IMR-90 (cell line): Measurements from ENCODE around the gene PASD1. TPM values are rescaled to one million over a fixed set of nuclear protein-coding genes. Genes with fewer than 3 reads are reported as not detected.

ENCODE experiments used
- ATAC-seq: fragments of 200-7000 bp; cut with Tn5 transposase; 2 replicates; pipeline ENCODE4 v1.9.1; 2020; ENCODE audit warnings: low read depth, mild to moderate bottlenecking, moderate library complexity
- BruUV-seq: library from RNA; stranded (reverse); fragments of 400-500 nt; replicated peaks from 2 replicates; lab custom pipeline; 2021; lab: Mats Ljungman, UMichigan
- CTCF ChIA-PET: fragments of 300-600 bp; formaldehyde crosslinking; extraction: SDS; loops from one replicate; lab custom pipeline; 2021; ENCODE audit warnings: antibody characterized with exemption; lab: Yijun Ruan, JAX
- POLR2A ChIA-PET: fragments of 300-600 bp; sonication (Branson Sonifier 250); formaldehyde crosslinking; loops from one replicate; lab custom pipeline; 2022; ENCODE audit warnings: antibody characterized with exemption; ENCODE audit not compliant: unreplicated experiment; lab: Charles Lee
- DNase-seq: peaks from one replicate; pipeline ENCODE4 v3.0.0; 2013
- H2AFZ ChIP-seq: replicated peaks from 2 replicates; pipeline ENCODE3; 2013; ENCODE audit warnings: low read length, mild to moderate bottlenecking; ENCODE audit not compliant: poor library complexity
- H2AK5ac ChIP-seq: 2 replicates; pipeline ENCODE4 v1.6.1; 2013; ENCODE audit warnings: low read depth, low read length, inconsistent platforms
- H2AK9ac ChIP-seq: replicated peaks from 2 replicates; pipeline ENCODE3; 2013; ENCODE audit warnings: mild to moderate bottlenecking, low read depth, low read length, moderate library complexity; ENCODE audit not compliant: poor library complexity
- H2BK120ac ChIP-seq: 2 replicates; pipeline ENCODE4 v1.6.1; 2013; ENCODE audit warnings: low read depth, low read length, inconsistent platforms
- H2BK15ac ChIP-seq: 3 replicates; pipeline ENCODE4 v1.6.1; 2013; ENCODE audit warnings: low read depth, low read length, inconsistent platforms
- H2BK20ac ChIP-seq: 2 replicates; pipeline ENCODE4 v1.6.1; 2013; ENCODE audit warnings: low read depth, mild to moderate bottlenecking, inconsistent platforms, low read length, moderate library complexity
- H2BK5ac ChIP-seq: 2 replicates; pipeline ENCODE4 v1.6.1; 2013; ENCODE audit warnings: mild to moderate bottlenecking, low read depth, low read length, inconsistent platforms; ENCODE audit not compliant: poor library complexity, severe bottlenecking
- H3K14ac ChIP-seq: replicated peaks from 2 replicates; pipeline ENCODE4 v1.6.1; 2013; ENCODE audit warnings: low read depth, low read length, inconsistent platforms
- H3K18ac ChIP-seq: 2 replicates; pipeline ENCODE4 v1.6.1; 2013; ENCODE audit warnings: low read depth, low read length, control low read depth
- H3K23ac ChIP-seq: 2 replicates; pipeline ENCODE4 v1.6.1; 2013; ENCODE audit warnings: low read depth, low read length, inconsistent platforms
- H3K27ac ChIP-seq: 2 replicates; pipeline ENCODE4 v1.5.1; 2013; ENCODE audit warnings: mild to moderate bottlenecking, control low read depth, low read length; ENCODE audit not compliant: insufficient read depth
- H3K27me3 ChIP-seq: 2 replicates; pipeline ENCODE4 v1.6.1; 2013; ENCODE audit warnings: low read length; ENCODE audit not compliant: control insufficient read depth, insufficient read depth
- H3K36me3 ChIP-seq: 2 replicates; pipeline ENCODE4 v1.6.1; 2013; ENCODE audit warnings: low read length, mixed read lengths; ENCODE audit not compliant: control insufficient read depth, insufficient read depth
- H3K4ac ChIP-seq: 2 replicates; pipeline ENCODE4 v1.6.1; 2013; ENCODE audit warnings: low read depth, low read length, inconsistent platforms
- H3K4me1 ChIP-seq: 2 replicates; pipeline ENCODE4 v1.6.1; 2013; ENCODE audit warnings: low read length, mixed read lengths; ENCODE audit not compliant: control insufficient read depth, insufficient read depth
- H3K4me2 ChIP-seq: 2 replicates; pipeline ENCODE4 v1.6.1; 2013; ENCODE audit warnings: low read depth, mild to moderate bottlenecking, control low read depth, low read length, moderate library complexity
- H3K4me3 ChIP-seq: 2 replicates; pipeline ENCODE4 v1.5.1; 2013; ENCODE audit warnings: low read depth, mild to moderate bottlenecking, control low read depth, low read length, moderate library complexity; ENCODE audit not compliant: insufficient read depth
- H3K56ac ChIP-seq: 2 replicates; pipeline ENCODE4 v1.6.1; 2013; ENCODE audit warnings: low read length, inconsistent platforms; ENCODE audit not compliant: insufficient read depth; ENCODE audit errors: extremely low read depth
- H3K79me1 ChIP-seq, 2 experiments: 2 replicates each; pipeline ENCODE4 v1.6.1; 2013; ENCODE audit warnings: low read length in 2 of 2, inconsistent platforms in 1 of 2, low read depth in 1 of 2
- H3K9ac ChIP-seq: 2 replicates; pipeline ENCODE4 v1.6.1; 2013; ENCODE audit warnings: low read depth, low read length, control low read depth
- H3K9me1 ChIP-seq: 2 replicates; pipeline ENCODE4 v1.6.1; 2013; ENCODE audit warnings: low read length, inconsistent platforms; ENCODE audit not compliant: insufficient read depth
- H3K9me3 ChIP-seq: 2 replicates; pipeline ENCODE4 v1.6.1; 2013; ENCODE audit warnings: low read length; ENCODE audit not compliant: control insufficient read depth, insufficient read depth
- H4K20me1 ChIP-seq: 2 replicates; pipeline ENCODE4 v1.6.1; 2013; ENCODE audit warnings: low read length, inconsistent platforms; ENCODE audit not compliant: insufficient read depth
- H4K5ac ChIP-seq: 2 replicates; pipeline ENCODE4 v1.6.1; 2013; ENCODE audit warnings: mild to moderate bottlenecking, low read depth, low read length, control low read depth
- H4K8ac ChIP-seq, 2 experiments: 2 replicates each; pipeline ENCODE4 v1.6.1; 2013; ENCODE audit warnings: low read depth in 2 of 2, low read length in 2 of 2, control low read depth in 1 of 2, inconsistent platforms in 1 of 2
- H4K91ac ChIP-seq: 2 replicates; pipeline ENCODE4 v1.6.1; 2013; ENCODE audit warnings: low read depth, low read length, inconsistent platforms; ENCODE audit not compliant: insufficient read depth
- BHLHE40 ChIP-seq: fragments of 150-350 bp; IDR thresholded peaks from 2 replicates; pipeline ENCODE4 v1.6.1; 2016; ENCODE audit warnings: mild to moderate bottlenecking, low read depth, low read length
- CEBPB ChIP-seq: IDR thresholded peaks from 2 replicates; pipeline ENCODE4 v1.6.1; 2012; ENCODE audit warnings: low read depth, low read length, improper control_type of control experiment
- CHD1 ChIP-seq: IDR thresholded peaks from 2 replicates; pipeline ENCODE4 v1.6.1; 2012; ENCODE audit warnings: low read depth, low read length, improper control_type of control experiment
- CTCF ChIP-seq: conservative IDR thresholded peaks from 2 replicates; pipeline ENCODE4 v1.5.1; 2012; ENCODE audit warnings: mild to moderate bottlenecking, low read depth, low read length, improper control_type of control experiment
- FOS ChIP-seq: fragments of 150-350 bp; IDR thresholded peaks from 2 replicates; pipeline ENCODE4 v1.6.1; 2016; ENCODE audit warnings: low read depth, low read length
- MAFK ChIP-seq: IDR thresholded peaks from 2 replicates; pipeline ENCODE4 v1.6.1; 2012; ENCODE audit warnings: low read depth, low read length, improper control_type of control experiment
- POLR2A ChIP-seq: IDR thresholded peaks from 2 replicates; pipeline ENCODE4 v1.6.1; 2012; ENCODE audit warnings: mild to moderate bottlenecking, low read depth, low read length
- RAD21 ChIP-seq: IDR thresholded peaks from 2 replicates; pipeline ENCODE4 v1.6.1; 2012; ENCODE audit warnings: low read length, improper control_type of control experiment
- SMC3 ChIP-seq: fragments of 150-350 bp; IDR thresholded peaks from 2 replicates; pipeline ENCODE4 v1.6.1; 2016; ENCODE audit warnings: low read depth, mild to moderate bottlenecking, antibody characterized with exemption, low read length, moderate library complexity
- WGBS, 2 experiments: methylation state at CpG; one replicate each; pipeline versions ENCODE4 v1.1.5 to v1.1.7; 2013; ENCODE audit warnings: missing lambda C conversion rate in 2 of 2; ENCODE audit not compliant: insufficient read length in 1 of 2; ENCODE audit errors: extremely low coverage in 2 of 2; 5-methylcytosine and 5-hydroxymethylcytosine counted together
- dilution Hi-C: fragments of 300-500 bp; cut with HindIII; formaldehyde crosslinking; loops from one replicate; pipeline ENCODE4 v1.14.3; 2018; ENCODE audit warnings: low sequenced_read_pairs; ENCODE audit not compliant: unreplicated experiment
- in situ Hi-C: fragments of 300-500 bp; cut with MboI; formaldehyde crosslinking; loops from 3 replicates; pipeline ENCODE4 v1.14.3; 2019; ENCODE audit warnings: low sequenced_read_pairs, inconsistent platforms, mixed read lengths
- intact Hi-C: fragments of 100-400 bp; cut with micrococcal nuclease; formaldehyde crosslinking; loops from 2 replicates; pipeline ENCODE4 v1.10.0; 2022
- polyA plus RNA-seq, 3 experiments: library from polyadenylated mRNA; depleted of rRNA; stranded (reverse); fragments of >200 nt; gene quantifications; 2 replicates each; pipeline ENCODE4 v1.2.3, GENCODE V29; 2012; ENCODE audit warnings: low replicate concordance in 1 of 3
- total RNA-seq: library from RNA; depleted of rRNA; stranded (reverse); fragments of >200 nt; gene quantifications from 2 replicates; pipeline ENCODE4 v1.2.3, GENCODE V29; 2012
- TF ChIP-seq, protein P1 (sequence below): fragments of 150-350 bp; IDR thresholded peaks from 2 replicates; pipeline ENCODE4 v1.6.1; 2016; ENCODE audit warnings: low read depth, mild to moderate bottlenecking, low read length, moderate library complexity, borderline replicate concordance

Gene PASD1
- total and polyA plus RNA-seq, 2 of the 4 experiments (the other 2 are of a cell fraction) = not detected

- Histone ChIP-seq H3K9me3 (peaks cover 19% of the 10 kb centered on the region; the same call in 1 of the 2 replicates), H3K56ac (no peak overlapping the region), H3K18ac (no peak overlapping the region), H4K8ac (no peak overlapping the region), H3K79me1 (no peaks in the 10 kb centered on the region), H4K91ac (no peak overlapping the region), H3K14ac (no peak overlapping the region), H3K4me3 (no peak overlapping the region), H3K9me1 (no peaks in the 10 kb centered on the region), H2AK9ac (peak overlapping the region; percentile 78), H4K5ac (no peak overlapping the region), H3K9ac (no peak overlapping the region), H3K4ac (no peak overlapping the region), H3K23ac (no peak overlapping the region), H3K27ac (no peak overlapping the region), H3K27me3 (no peaks in the 10 kb centered on the region), H2BK15ac (no peak overlapping the region), H2BK120ac (no peak overlapping the region), H2AK5ac (no peak overlapping the region), H2AFZ (no peak overlapping the region), H3K36me3 (no peaks in the 10 kb centered on the region), H2BK20ac (no peak overlapping the region), H4K20me1 (no peaks in the 10 kb centered on the region), H3K4me1 (no peaks in the 10 kb centered on the region), H2BK5ac (no peak overlapping the region), H3K4me2 (no peak overlapping the region)
- ChIA-PET CTCF (no interaction called here), POLR2A (no interaction called here)
- BruUV-seq = no TSS peak
- in situ Hi-C loops (loop anchor here (25.0 kb wide), 1 partner anchor 531 kb away; no protein-coding TSS in a partner anchor), dilution Hi-C loops (no loop called here), intact Hi-C loops (no loop called here)
- 64% methylated on average over 3 of the region's 6 CpGs; no CpG with 5 or more reads in 1 of the 2 experiments for WGBS, 2 experiments
- DNase-seq (no peak), ATAC-seq (no peak)
- TF ChIP-seq CEBPB = no peak
- TF ChIP-seq RAD21 = no peak
- TF ChIP-seq BHLHE40 = no peak
- TF ChIP-seq FOS = no peak
- TF ChIP-seq MAFK = no peak
- TF ChIP-seq POLR2A = no peak
- TF ChIP-seq, protein P1, sequence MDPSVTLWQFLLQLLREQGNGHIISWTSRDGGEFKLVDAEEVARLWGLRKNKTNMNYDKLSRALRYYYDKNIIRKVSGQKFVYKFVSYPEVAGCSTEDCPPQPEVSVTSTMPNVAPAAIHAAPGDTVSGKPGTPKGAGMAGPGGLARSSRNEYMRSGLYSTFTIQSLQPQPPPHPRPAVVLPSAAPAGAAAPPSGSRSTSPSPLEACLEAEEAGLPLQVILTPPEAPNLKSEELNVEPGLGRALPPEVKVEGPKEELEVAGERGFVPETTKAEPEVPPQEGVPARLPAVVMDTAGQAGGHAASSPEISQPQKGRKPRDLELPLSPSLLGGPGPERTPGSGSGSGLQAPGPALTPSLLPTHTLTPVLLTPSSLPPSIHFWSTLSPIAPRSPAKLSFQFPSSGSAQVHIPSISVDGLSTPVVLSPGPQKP = no peak
- TF ChIP-seq CHD1 = no peak
- no peak for TF ChIP-seq SMC3
- TF ChIP-seq CTCF = no peak
Measured at GRCh38 chrX:151692825-151693224, 129.3 kb downstream of the PASD1 start.
